Activated CD8-positive, alpha-beta memory T cell treated with anti-CD3 and anti-CD28 coated beads for 24 hours (primary cell): ENCODE data around the gene ST6GAL1.
"Not testable (repeated sequence)": the region's sequence is repeated elsewhere in the genome, so short reads cannot be mapped to it uniquely, and the experiment has no call there.

Experiments
- DNase-seq: peaks from one replicate; pipeline ENCODE4 v3.0.0-alpha.2; 2020

Gene ST6GAL1, protein sequence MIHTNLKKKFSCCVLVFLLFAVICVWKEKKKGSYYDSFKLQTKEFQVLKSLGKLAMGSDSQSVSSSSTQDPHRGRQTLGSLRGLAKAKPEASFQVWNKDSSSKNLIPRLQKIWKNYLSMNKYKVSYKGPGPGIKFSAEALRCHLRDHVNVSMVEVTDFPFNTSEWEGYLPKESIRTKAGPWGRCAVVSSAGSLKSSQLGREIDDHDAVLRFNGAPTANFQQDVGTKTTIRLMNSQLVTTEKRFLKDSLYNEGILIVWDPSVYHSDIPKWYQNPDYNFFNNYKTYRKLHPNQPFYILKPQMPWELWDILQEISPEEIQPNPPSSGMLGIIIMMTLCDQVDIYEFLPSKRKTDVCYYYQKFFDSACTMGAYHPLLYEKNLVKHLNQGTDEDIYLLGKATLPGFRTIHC

DNA sequence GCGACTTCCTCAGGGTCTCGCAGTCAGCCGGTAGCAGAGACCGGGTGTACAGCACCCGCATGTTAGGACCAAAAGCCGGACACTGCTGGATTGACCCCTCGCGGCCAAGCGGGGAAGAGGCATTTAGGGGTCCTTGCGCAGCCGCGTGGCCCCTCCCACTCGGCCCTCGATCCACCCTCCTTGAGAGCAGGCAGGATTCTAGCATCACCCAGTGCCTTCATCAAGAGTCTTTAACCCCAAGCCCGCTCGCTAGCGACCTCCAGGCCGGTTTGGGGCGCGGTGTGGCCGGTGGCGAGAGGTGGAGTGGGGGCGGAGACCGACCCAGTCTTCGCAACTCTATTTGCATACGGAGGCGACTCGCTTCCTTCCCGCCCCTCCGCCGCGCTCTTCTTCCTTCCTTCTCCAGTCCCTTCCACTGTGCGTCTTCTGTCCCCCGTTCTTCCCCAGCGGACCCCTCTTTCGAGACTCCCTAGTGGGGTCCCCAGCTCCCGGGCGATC lies at the start of gene ST6GAL1:
TSS of gene ST6GAL1 (plus strand) at position 384 of the 498 bp plus-strand sequence. CDS start 112,178 bp downstream, outside the sequence.
- DNase-seq: peak; percentile 90

DNA sequence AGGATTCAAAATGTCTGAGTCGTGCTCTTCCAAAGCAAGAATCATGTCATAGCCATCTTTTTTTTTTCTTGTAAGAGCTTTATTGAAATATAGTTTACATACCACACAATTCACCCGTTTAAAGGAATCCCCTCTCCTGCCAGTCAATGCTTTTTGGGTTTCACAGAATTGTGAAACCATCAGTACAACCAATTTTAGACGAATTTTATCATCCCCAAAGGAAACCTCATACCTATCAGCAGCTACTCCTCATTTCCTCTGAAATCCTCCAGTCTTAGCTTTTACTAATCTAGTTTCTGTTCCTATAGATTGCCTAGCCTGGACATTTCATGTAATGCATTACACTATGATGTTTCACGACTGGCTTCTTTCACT lies 48.2 kb upstream of the ST6GAL1 start:
- DNase-seq: no peak

DNA sequence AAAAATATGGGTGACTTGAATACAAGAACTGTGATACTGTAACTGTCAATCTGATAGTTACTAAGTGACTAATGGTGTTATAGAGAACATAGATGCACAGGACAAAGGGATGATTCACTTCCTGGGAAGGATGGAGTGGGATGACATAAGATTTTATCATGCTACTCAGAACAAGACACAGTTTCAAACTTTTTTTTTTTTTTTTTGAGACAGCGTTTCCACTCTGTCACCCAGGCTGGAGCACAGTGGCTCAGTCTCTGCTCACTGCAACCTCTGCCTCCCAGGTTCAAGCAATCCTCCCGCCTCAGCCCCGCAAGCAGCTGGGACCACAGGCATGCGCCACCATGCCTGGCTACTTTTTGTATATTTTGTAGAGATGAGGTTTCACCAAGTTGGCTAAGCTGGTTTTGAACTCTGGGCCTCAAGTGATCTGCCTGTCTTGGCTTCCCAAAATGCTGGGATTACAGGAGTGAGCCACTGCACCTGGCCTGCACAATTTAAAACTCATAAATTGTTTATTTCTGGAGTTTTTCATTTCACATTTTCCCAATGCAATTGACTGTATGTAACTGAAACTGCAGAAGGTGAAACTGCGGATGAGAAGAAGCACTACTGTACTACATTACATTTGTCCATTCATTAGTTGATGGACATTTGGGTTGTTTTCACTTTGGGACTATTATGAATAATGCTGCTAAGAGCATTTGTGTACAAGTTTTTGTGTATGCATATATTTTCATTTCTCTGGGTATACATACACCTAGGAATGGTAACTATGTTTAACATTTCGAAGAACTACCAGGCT lies 47.2 kb upstream of the ST6GAL1 start:
- peak; percentile 70 for DNase-seq

DNA sequence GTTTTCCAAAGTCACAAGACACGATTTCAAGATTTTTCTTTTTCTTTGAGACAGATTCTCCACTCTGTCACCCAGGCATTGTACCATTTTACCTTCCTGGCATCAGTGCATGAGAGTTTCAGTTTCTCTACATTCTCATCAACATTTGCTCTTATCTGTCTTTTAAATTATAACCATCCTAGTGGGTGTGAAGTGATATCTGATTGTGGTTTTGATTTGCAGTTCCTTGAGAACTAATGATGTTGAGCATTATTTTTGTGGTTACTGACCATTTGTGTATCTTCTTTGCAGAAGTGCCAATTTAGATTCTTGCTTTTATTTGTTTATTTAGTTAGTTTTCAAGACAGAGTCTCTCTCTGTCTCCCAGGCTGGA lies 46.7 kb upstream of the ST6GAL1 start:
- no peak for DNase-seq

DNA sequence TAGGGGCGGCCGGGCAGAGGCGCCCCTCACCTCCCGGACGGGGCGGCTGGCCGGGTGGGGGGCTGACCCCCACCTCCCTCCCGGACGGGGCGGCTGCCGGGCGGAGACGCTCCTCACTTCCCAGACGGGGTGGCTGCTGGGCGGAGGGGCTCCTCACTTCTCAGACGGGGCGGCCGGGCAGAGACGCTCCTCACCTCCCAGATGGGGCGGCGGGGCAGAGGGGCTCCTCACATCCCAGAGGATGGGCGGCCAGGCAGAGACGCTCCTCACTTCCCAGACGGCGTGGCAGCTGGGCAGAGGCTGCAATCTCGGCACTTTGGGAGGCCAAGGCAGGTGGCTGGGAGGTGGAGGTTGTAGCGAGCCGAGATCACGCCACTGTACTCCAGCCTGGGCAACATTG lies 45.5 kb upstream of the ST6GAL1 start:
- not testable (repeated sequence) for DNase-seq

DNA sequence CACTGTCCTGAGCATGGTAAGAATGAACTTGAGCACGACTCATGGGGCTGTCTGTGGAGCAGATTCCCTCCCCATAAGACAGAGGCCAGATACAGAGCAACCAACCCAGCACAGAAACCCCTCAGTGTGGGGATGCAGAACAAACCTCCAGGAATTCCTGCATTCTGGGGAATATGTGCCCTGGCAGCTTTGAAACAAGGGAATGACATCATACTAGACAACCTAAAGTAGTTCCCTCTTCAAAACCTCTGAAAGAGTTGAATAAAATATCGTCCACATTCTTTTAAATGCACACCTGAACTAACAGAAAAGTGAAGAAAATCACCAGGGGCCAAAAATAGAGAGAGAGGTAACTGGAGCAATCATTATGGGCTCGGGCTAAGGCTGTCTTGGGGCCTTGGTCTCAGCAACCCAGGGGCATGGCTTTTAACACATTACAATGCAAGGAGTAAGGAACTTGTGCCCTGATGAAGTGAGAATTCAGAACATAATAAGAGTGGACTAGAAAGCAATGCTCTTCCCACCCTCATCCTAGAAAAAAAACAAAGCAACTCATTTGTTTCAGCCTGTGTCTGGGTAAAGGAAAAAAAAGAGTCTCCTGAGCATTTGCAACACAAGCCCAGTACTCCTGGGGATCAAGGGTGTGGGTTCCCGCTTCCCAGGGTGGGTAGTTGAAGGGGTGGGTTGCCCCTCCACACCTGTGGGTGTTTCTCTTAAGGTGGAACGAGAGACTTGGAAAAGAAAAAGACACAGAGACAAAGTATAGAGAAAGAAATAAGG lies 43.9 kb upstream of the ST6GAL1 start:
- no peak for DNase-seq

DNA sequence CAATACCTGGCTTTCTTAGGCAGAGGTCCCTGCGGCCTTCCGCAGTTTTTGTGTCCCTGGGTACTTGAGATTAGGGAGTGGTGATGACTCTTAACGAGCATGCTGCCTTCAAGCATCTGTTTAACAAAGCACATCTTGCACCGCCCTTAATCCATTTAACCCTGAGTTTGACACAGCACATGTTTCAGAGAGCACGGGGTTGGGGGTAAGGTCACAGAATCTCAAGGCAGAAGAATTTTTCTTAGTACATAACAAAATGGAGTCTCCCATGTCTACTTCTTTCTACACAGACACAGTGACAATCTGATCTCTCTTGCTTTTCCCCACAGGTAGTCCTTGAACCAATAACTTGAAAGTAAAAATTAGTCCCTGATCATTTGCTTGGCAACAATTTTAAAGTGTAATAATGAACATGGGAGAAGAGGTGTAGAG lies 42.8 kb upstream of the ST6GAL1 start:
- not testable (repeated sequence) for DNase-seq

DNA sequence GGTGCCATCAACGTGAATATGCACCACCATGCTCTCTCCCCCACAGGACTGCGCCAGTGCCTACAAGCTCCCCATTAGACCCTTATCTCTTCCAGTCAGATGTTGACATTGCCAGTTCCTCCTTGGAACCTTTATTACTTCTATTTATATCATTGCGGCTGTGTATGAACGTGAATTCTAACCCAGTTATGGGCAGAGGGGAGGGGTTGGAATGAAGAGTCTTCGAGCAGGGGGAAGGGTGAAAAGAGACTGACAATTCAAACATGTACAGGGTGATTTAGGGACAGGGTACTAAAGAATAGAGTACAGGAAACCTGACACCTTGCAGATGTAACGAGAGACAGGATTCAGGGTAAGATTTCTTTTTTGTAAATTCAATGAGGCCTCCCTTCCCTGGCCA lies 41.8 kb upstream of the ST6GAL1 start:
- no peak for DNase-seq

DNA sequence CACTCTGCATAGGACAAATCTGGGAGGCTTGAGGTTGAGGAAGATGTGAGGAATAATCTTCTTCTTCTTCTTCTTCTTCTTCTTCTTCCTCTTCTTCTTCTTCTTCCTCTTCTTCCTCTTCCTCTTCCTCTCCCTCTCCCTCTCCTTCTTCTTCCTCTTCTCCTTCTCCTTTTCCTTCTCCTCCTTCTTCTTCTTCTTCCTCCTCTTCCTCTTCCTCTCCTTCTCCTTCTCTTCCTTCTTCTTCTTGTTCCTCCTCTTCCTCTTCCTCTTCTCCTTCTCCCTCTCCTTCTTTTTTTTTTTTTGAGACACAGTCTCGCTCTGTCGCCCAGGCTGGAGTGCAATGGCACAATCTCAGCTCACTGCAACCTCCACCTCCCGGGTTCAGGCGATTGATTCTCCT lies 40.6 kb upstream of the ST6GAL1 start:
- DNase-seq: not testable (repeated sequence)

DNA sequence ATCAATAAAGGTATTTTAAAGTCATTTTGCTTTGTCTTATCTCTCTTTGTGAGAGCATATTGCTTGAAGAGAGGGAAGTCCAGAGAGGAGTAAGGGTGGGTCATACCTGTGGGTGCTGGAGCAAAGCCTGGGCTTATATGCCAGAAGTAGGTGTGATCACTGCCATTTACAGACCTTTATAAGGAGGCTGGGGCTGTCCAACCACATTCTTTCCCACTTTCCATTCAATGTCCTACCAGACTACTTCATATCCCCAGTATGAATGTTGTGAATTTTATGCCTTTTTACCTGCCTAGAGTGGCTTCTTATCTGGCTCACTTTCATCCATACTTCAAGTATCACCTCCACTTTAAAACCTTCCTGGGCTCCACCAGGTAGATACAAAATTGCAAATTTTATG lies 39.4 kb upstream of the ST6GAL1 start:
- DNase-seq: no peak

DNA sequence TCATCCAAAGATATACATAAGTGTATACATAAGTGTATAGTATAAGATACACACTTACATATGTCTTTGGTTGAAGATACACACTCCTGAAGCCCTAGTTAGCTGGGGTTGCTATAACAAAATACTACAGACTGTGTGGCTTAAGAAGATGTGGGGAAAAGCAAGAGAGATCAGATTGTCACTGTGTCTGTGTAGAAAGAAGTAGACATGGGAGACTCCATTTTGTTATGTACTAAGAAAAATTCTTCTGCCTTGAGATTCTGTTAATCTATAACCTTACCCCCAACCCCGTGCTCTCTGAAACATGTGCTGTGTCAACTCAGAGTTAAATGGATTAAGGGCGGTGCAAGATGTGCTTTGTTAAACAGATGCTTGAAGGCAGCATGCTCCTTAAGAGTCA lies 37.3 kb upstream of the ST6GAL1 start:
- DNase-seq: not testable (repeated sequence)

DNA sequence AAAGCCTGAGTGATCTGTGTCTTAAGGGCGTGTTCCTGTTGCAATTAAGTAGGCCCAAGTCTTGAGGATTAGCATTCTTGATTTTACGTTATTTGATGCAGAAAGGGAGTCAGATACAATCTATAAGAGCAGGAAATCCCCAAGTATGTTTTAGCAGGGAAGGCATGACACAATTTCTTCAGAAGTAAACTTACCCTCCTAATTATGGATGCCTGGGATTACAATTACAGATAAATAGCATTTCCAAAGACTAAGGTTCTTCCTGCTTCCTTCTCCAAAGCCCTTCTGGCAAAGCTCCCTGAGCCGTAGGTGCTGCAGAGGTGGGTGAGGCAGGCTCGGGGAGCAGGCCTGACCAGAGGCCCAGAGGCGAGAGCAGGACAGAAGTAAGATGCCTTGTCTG lies 34.9 kb upstream of the ST6GAL1 start:
- DNase-seq: no peak

DNA sequence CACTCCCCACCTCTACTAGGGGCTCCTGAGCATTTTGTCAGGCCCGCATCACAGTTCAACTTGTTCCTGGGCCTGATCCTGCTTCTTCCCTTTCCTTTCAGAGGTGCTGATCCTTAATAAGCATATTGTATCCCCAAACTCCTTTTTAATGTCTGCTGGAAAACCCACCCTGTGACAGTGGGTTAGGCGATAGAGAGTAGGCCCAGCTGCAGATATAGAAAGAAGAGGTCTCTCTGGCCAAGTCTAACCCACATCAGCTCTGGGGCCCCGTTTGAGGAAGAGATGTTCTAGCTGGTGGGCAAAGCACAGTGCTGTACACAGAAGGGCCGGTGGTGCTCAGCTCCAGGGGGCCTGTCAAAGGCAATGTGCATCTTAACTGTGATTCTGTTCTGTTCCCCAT lies 34.3 kb upstream of the ST6GAL1 start:
- no peak for DNase-seq

DNA sequence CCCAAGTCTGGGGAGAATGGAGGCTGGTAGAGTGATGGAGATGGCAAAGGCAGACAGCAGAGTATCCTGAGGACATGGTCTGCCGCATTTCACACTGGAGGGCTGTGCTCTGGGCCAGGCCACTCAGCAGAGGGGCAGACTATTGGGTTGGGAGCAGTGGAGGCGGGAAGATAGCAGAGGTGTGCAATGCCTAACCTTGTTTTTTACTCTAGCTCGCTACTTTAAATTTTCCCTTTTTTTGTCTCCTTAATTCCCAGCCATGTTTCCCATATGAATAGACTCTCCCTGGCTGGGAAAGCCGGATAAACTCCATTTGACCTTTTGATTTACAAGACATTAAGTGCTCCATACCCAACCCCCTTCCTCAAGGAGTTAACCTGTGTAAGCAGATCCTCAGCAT lies 33.5 kb upstream of the ST6GAL1 start:
- DNase-seq: no peak

DNA sequence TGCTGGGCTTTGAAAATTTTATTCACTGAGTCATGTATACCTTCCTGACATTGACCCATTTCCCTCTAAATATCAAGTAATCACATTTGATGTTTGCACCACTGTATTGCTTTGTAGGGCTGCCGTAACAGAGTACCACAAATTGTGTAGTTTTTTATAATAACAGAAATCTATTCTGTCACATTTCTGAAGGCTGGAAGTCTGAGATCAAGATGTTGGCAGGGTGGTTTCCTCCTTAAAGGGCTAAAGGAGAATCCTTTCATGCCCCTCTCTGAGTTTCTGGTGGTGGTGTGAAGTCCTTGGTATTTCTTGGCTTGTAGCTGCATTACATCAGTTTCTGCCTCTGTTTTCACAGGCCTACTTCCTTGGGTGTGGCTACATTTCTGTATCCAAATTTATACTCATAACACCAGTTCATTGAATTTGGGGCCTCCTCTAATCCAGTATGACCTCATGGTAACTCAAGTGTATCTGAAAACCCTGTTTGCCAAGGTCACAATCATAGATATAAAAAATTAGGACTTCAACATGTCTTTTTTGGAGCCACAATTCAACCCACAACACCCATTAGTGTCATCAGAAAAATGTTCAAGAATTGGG lies 29.1 kb upstream of the ST6GAL1 start:
- no peak for DNase-seq

DNA sequence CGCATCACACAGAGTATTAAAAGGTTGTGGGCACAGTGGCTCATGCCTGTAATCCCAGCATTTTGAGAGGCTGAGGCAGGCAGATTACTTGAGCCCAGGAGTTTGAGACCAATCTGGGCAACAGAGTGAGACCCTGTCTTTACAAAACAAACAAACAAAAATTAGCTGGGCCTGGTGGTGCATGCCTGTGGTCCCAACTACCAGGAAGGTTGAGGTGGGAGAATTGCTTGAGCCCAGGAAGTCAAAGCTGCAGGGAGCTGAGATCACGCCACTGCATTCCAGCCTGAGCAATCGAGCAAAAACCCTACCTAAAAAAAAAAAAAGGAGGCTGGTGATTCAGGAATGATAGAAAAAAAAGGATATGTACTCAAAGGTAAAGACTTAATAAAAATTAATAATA lies 28.2 kb upstream of the ST6GAL1 start:
- DNase-seq: no peak

DNA sequence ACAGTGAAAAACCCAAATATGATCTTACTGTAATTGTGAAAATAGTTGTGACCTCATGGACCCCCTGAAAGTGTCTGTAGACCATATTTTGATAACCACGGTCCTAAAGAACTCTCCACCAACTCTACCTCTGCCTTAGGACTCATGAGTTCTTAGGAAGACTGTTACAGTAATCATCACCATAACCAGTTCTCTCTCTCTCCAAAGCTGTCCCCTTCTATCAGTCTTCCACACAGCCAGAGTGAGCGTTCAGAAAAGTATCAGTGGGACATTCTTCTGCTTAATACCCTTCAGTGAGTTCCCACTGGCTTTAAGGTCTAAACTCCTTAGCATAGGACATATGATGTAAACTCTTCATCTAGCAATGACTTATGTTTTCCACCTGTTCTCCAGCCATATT lies 27.6 kb upstream of the ST6GAL1 start:
- DNase-seq: no peak

DNA sequence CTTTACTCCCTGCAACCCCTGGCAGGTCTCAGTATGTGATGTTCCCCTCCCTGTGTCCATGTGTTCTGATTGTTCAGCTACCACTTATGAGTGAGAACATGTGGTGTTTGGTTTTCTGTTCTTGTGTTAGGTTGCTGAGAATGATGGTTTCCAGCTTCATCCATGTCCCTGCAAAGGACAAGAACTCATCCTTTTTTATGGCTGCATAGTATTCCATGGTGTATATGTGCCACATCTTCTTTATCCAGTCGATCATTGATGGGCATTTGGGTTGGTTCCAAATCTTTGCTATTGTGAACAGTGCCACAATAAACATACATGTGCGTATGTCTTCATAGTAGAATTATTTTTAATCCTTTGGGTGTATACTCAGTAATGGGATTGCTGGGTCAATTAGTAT lies 26.6 kb upstream of the ST6GAL1 start:
- DNase-seq: not testable (repeated sequence)

DNA sequence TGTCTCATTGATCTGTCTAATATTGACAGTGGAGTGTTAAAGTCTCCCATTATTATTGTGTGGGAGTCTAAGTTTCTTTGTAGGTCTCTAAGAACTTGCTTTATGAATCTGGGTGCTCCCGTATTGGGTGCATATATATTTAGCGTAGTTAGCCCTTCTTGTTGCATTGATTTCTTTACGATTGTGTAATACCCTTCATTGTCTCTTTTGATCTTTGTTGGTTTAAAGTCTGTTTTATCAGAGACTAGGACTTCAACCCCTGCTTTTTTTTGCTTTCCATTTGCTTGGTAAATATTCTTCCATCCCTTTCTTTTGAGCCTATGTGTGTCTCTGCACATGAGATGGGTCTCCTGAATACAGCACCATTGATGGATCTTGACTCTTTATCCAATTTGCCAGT lies 23.3 kb upstream of the ST6GAL1 start:
- not testable (repeated sequence) for DNase-seq

DNA sequence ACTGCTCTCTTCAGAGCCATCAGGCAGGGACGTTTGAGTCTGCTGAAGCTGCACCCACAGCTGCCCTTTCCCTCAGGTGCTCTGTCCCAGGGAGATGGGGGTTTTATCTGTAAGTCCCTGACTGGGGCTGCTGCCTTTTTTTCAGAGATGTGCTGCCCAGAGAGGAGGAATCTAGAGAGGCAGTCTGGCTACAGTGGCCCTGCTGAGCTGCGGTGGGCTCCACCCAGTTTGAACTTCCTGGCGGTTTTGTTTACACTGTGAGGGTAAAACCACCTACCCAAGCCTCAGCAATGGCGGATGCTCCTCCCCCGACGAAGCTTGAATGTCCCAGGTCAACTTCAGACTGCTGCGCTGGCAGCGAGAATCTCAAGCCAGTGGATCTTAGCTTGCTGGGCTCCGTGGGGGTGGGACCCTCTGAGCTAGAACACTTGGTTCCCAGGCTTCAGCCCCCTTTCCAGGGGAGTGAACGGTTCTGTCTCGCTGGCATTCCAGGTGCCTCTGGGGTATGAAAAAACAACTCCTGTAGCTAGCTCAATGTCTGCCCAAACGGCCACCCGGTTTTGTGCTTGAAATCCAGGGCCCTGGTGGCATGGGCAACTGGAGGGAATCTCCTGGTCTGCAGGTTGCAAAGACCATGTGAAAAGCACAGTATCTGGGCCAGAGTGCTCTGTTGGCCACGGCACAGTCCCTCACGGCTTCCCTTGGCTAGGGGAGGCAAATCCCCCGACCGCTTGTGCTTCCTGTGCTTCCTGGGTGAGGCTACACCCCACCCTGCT lies 21.1 kb upstream of the ST6GAL1 start:
- peak; percentile 86 for DNase-seq

DNA sequence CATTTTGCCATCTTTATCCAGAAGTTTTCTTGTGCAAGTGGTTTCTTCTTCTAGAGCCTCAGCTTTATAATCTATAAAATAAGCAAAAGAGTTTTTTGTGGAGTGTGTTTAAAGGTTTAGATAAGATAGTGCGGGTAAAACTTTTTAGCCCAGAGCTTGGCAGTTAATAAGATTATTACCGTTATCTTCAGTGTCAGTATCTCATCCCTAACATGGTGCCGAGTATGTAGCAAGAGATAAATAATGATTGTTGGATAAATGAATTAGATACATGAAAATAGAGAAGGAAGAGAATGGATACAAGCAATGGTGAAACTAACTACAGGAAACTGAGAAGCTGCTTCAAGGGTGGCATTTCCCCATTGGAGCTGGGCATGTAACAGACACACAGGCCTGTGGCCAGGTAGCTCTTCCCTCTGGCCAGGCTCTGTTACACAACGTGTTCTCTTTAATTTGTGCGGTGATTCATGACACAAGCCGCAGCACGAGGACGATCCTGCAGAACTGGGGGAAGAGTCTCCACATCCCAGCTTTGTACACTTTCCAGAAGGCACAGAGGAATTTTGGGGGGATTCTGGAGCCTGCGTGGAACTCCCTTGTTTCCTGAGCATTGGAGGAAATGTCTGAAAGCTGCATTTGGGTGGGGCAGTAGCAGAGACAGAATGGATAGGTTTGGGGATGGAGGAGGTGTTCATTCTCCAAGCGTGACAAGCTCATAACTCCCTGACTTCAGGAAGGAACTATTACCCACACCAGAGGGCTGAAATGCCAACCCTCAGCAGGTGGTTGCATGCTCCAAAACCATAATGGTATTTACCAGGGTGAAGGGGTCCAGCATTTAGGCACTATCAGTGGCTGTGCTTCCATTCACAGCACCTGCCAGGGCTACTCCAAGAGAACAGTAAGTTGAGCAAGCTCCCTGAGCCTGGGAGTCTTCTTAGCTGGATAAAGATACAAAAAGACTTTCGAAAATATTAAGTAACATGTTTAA lies 14.2 kb upstream of the ST6GAL1 start:
- DNase-seq: no peak
